NCI-H526 treated with DMSO at 0.1 percent for 48 hours (cell line): ENCODE data around the gene SUCO.

Source experiments
- DNase-seq: peaks from one replicate; lab custom pipeline; 2025; lab: John Stamatoyannopoulos, UW

The SUCO gene

DNA sequence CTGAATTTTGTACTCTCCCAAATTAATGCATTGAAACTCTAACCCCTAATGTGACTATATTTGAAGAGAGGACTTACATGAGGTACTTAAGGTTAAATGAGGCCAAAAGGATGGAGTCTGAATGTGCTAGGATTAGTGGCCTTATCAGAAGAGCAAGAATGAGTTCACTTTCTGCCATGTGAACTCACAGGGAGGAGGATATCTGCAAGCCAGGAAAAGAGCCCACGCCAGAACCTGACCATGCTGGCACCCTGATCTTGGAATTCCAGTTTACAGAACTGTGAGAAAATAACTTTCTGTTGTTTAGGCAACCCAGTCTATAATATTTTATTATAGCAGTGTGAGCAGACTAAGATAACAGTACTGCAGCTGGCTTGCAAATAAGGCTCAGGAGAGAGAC lies 113.7 kb downstream of the SUCO start:
- no peak for DNase-seq

DNA sequence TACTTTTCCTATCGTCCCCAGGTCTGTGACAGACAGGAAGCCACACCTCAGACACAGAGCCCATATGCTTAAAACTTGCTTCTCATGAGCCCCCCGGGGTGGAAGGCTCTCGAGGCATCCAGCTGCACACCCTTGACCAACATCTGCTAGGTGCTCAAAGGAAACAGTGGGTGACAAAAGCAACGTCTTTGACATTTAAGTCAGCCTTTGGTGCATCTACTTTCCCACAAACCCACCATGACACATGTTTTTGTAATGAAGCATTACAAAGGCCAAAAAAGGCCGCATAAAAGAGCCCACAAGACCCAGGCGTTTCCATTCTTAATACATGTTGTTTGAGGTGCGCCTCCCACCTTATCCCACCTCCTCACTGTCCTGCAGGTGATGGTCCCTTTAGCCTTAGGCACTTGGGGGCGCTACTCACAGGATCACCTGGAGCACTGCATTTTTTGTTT lies 114.2 kb downstream of the SUCO start:
- DNase-seq = no peak

DNA sequence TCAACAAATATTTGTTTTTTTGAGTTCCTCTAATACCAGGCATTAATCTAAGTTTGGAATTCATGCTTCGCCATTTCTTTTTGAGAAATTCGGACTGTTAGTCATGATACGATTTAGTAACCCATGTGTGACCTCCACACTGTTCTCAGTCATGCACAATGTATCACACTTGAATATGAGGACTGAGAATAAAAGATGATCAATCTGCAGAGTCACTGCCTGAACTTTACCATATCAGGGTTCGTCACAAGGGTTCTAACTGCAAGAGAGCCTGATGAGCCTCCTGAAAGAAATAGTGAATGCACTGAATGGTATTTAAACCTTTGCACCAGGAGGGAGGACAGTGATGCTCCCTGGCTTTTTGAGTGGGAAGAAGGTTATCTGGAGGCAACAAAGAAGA lies 115.0 kb downstream of the SUCO start:
- no peak for DNase-seq

DNA sequence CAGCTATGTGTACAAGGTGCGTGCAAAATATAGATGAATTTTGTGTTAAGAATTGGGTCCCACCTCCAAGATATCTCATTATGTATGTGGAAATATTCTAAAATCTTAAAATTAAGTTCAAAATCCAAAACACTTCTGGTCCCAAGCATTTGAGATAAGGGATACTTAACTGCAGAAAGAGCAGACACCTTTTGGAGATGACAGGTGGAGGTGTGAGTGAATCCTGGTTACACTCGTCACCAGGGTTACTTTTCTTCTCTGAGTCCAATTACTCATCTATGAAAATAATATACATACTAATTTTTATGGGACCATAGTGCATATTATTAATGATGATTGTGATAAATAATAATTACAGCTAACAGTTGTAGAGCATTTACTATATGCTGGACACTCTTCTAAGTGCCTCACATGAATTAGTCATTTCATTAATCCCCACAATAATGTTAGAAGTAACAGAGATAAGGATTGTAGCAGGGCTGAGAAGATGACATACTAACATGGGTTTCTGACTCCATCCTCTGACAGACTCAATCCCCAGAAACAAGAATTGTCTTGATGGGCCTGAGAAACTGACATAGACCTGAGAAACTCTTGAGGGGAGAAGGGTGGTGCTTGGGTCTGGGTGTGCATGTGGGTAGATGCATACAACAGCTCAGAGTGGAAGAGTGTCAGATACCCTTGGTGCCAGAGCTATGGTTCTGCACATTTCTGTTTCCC lies 117.7 kb downstream of the SUCO start:
- no peak for DNase-seq

DNA sequence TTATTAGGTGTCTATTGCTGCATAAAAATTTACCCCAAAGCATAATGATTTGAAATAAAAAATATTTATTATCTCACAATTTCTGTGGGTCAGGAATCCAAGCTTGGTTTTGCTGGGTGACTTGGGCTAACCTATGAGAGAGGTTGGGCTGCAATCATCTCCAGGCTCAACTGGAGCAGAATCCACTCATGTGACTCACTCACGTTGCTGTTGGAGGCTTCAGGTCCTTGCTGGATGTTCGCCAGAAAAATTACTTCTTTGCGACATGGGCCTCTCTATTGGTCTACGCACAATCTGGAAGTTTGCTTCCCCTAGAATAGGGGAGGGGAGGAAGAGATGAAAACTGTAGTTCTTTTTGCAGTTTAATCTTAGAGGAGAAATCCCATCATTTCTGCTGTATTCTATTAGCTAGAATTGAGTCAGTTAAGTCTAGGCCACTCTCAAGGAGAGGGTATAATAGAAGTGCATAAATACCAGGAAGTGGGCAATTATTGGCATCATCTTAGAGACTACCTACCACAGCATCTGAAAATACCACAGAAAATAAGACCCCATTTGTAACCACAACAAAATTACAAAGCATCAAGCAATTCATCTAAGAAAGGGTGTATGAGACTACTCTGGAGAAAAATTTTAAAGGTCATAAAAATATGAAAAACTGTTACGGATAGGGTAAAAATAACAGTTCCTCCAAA lies 120.2 kb downstream of the SUCO start:
- DNase-seq = no peak

DNA sequence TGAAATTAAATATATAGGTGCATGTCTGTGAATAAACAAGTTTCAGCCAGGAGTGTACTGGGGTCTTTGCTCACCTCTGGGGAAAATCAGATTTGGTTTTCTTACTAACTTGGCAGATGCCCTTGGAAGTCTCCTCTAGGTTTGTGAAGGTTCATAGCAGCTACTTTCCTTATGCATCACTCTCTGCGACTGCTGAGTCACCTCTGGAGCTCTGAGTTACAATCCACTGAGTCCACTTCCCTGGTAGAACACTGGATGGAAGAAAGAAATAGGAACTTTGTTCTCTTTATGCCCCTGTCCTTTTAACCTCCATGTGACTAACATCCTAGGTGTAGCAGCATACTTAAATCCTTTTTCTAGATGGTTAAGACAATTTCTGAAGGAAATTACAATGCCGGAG lies 121.6 kb downstream of the SUCO start:
- DNase-seq = no peak

DNA sequence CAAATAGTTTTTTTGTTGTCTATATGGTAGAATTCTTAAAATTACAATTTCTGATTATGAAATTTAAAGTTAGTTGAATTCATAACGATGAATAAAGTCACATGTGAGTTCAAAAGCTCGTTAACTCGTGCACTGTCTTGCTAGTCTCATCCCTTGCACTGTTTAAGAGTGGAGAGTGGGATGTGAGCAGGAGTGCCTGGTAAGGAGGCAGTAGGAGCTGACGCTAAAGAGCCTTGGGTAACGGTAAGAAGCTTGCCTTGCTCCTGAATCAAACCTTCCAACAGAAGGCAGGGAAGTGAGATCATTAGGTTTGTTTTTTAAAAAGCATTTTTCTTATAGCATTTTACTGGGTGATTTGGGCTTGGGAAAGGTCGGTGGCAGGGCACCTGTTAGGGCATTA lies 123.6 kb downstream of the SUCO start:
- DNase-seq = no peak

DNA sequence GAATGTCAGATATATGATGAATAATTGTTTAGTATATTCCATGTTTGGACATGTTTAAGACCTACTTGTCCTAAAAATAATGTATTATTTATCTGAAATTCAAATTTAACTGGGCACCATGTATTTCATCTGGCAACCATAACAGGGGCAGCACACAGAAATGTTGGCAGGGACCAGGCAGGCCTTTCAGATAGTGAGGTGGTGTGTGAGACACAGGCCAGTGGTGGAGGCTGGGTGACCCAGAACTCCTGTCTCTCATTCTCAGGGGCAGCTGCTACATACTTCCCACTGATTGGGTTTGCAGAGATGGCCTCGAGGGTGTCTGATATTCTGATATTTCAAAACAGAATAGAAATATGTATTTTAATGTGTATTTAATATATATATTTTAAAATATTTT lies 124.6 kb downstream of the SUCO start:
- DNase-seq = no peak

DNA sequence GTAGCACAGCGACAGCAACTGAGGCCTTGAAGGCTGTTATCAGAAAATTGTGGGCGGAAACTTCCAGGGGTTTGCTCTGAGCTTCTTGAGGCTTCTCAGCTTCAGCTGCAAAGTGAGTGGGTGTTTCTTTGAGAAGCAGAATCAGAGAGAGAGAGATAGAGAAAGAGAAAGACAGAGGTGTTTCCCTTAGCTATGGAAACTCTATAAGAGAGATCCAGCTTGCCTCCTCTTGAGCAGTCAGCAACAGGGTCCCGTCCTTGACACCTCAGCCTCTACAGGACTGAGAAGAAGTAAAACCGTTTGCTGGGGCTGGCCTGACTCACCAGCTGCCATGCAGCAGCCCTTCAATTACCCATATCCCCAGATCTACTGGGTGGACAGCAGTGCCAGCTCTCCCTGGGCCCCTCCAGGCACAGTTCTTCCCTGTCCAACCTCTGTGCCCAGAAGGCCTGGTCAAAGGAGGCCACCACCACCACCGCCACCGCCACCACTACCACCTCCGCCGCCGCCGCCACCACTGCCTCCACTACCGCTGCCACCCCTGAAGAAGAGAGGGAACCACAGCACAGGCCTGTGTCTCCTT lies 126.0 kb downstream of the SUCO start, which contains the start of gene FASLG:
FASLG (plus strand) TSS at position 233 of the 583 bp plus-strand sequence; CDS start at position 332, 99 bp downstream.
- no peak for DNase-seq

DNA sequence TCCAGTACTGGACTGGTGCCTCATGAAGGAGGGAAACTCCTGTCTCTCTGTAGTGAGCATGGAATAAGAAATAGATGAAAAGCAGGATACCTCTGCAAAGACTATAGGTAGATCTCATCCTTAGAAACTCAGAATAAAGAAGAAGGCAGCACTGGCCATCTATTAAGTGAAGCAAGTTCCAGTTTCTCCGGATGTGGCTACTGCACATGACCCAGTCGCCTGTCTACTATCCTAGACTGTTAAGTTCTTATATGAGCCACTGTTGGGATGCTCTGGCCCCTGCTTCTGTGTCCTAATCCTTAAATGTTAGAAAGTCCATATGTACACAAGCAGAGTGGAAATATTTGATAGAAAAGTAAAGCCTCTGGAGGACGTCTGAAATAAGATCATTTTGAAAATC lies 128.2 kb downstream of the SUCO start:
- no peak for DNase-seq
